Peyer's patch (tissue), 4 donors: ENCODE data around the gene KCNQ1OT1.

Experiments
- POLR2A ChIP-seq, 2 donors: fragments of 450-650 bp; IDR thresholded peaks; one replicate each; pipeline ENCODE4 v1.5.1; 2017; ENCODE audit warnings: antibody characterized with exemption in 2 of 2, mild to moderate bottlenecking in 2 of 2, moderate library complexity in 2 of 2
- TF ChIP-seq, protein P1 (sequence below), 6 experiments: fragments of 450-650 bp in 4 of 6; fragments of 200-600 bp in 2 of 6; sonication (generic) in 1 of 6; IDR thresholded peaks; one replicate each; pipeline ENCODE4 v1.5.1; 2017 to 2019; ENCODE audit warnings: antibody characterized with exemption in 6 of 6, mild to moderate bottlenecking in 3 of 6, moderate library complexity in 1 of 6

DNA sequence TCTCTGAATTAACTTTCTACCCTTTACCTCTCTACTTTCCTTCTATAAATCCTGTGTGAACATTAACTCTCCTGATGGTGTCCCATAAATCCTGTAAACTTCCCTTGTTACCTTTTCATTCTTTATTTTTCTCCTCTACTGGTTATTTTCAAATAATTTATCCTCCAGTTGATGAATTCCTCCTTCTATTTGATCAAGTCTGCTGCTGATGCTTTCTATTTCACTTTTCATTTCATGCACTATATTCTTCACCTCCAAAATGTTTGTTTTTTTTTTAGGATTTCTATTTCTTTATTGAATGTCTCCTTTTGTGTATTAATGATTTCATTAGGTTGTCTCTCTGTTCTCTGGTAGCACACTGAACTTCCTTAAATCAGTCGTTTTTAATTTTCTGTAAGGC, 68.6 kb downstream of the KCNQ1OT1 start:
- no peak for TF ChIP-seq POLR2A (IDR thresholded peaks at IDR 0.05)
- TF ChIP-seq, protein P1, sequence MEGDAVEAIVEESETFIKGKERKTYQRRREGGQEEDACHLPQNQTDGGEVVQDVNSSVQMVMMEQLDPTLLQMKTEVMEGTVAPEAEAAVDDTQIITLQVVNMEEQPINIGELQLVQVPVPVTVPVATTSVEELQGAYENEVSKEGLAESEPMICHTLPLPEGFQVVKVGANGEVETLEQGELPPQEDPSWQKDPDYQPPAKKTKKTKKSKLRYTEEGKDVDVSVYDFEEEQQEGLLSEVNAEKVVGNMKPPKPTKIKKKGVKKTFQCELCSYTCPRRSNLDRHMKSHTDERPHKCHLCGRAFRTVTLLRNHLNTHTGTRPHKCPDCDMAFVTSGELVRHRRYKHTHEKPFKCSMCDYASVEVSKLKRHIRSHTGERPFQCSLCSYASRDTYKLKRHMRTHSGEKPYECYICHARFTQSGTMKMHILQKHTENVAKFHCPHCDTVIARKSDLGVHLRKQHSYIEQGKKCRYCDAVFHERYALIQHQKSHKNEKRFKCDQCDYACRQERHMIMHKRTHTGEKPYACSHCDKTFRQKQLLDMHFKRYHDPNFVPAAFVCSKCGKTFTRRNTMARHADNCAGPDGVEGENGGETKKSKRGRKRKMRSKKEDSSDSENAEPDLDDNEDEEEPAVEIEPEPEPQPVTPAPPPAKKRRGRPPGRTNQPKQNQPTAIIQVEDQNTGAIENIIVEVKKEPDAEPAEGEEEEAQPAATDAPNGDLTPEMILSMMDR (IDR thresholded peaks at IDR 0.05): no peak
